ENCODE data around the gene RASSF4. TPM values are rescaled to one million over a fixed set of nuclear protein-coding genes. Genes with fewer than 3 reads are reported as not detected.

RASSF4 gene
- total RNA-seq, 1 donor from 2014 or later, result 21.2 TPM

- no peak for DNase-seq (ENCODE audit: low spot score, unreplicated experiment)
- no peak overlapping the region for H3K4me3 Mint-ChIP-seq (ENCODE audit: low read depth)
- peaks cover 14% of the 10 kb centered on the region for H3K36me3 Mint-ChIP-seq (ENCODE audit: insufficient read depth)
- H3K4me1 Mint-ChIP-seq (ENCODE audit: low read depth), result peaks cover 22% of the 10 kb centered on the region
- TF ChIP-seq, protein P1, sequence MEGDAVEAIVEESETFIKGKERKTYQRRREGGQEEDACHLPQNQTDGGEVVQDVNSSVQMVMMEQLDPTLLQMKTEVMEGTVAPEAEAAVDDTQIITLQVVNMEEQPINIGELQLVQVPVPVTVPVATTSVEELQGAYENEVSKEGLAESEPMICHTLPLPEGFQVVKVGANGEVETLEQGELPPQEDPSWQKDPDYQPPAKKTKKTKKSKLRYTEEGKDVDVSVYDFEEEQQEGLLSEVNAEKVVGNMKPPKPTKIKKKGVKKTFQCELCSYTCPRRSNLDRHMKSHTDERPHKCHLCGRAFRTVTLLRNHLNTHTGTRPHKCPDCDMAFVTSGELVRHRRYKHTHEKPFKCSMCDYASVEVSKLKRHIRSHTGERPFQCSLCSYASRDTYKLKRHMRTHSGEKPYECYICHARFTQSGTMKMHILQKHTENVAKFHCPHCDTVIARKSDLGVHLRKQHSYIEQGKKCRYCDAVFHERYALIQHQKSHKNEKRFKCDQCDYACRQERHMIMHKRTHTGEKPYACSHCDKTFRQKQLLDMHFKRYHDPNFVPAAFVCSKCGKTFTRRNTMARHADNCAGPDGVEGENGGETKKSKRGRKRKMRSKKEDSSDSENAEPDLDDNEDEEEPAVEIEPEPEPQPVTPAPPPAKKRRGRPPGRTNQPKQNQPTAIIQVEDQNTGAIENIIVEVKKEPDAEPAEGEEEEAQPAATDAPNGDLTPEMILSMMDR (IDR thresholded peaks at IDR 0.05; ENCODE audit: unreplicated experiment), result no peak
- H3K27me3 Mint-ChIP-seq, result no peaks in the 10 kb centered on the region
- no peak overlapping the region for H3K27ac Mint-ChIP-seq
- H3K9me3 Mint-ChIP-seq (ENCODE audit: low read depth), result peaks cover 3% of the 10 kb centered on the region
Observed at GRCh38 chr10:44954042-44954441, 5.6 kb upstream of the RASSF4 start.

DNA sequence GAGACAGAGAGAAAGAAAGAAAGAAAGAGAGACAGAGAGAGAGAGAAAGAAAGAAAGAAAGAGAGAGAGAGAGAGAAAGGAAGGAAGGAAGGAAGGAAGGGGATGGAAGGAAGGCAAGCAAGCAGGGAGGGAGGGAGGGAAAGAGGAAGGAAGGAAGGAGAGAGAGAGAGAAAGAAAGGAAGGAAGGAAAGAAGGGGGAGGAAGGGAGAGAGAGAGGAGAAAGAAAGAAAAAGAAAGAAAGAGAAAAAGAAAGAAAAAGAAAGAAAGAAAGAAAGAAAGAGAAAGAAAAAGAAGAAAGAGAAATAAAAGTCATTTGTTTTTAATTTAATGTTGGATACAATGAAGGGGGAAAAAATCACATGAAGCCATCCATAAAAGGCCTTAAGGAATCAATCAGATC, 4.6 kb upstream of the RASSF4 start:
- no peak overlapping the region for H3K27ac Mint-ChIP-seq
- H3K9me3 Mint-ChIP-seq (ENCODE audit: low read depth), result peaks cover 3% of the 10 kb centered on the region
- DNase-seq (ENCODE audit: low spot score, unreplicated experiment), result no peak
- TF ChIP-seq, protein P1 (IDR thresholded peaks at IDR 0.05; ENCODE audit: unreplicated experiment), result no peak
- peaks cover 14% of the 10 kb centered on the region for H3K36me3 Mint-ChIP-seq (ENCODE audit: insufficient read depth)
- H3K27me3 Mint-ChIP-seq, result no peaks in the 10 kb centered on the region
- peaks cover 22% of the 10 kb centered on the region for H3K4me1 Mint-ChIP-seq (ENCODE audit: low read depth)
- H3K4me3 Mint-ChIP-seq (ENCODE audit: low read depth), result no peak overlapping the region

DNA sequence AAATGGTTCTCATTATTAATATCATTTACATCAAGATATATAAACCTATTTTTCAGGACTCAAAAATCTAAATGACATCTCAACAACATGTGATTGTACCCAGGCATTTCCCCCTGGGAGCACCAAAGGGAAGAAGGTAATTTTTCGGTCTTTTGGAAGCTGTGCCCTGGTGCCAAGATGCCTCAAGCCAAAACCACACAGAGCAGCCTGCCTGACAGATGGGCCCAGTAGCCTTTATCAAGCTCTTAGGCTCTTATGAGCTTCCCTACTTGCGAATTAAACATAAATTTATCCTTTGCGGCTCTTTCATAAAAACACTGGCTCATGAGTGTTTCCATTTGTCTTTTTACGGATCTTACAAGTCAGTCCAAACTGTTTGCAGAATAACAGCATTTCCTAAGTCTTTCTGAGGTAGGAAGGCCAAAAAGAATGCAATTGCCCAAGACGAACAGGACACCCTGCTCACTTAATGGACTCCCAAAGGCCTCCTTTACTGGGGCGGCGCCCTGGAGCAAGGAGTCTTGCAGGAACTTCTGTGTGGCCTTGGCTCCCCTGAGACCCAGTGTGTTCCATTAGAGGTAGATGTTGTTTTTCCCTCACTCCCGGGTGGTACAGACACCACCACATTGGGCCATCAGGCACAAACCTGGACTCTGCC, 4.1 kb upstream of the RASSF4 start:
- Mint-ChIP-seq H3K4me1 (ENCODE audit: low read depth) (peaks cover 26% of the 10 kb centered on the region), H3K9me3 (ENCODE audit: low read depth) (peaks cover 3% of the 10 kb centered on the region), H3K4me3 (ENCODE audit: low read depth) (no peak overlapping the region), H3K27me3 (no peaks in the 10 kb centered on the region), H3K36me3 (ENCODE audit: insufficient read depth) (peaks cover 14% of the 10 kb centered on the region), H3K27ac (no peak overlapping the region)
- TF ChIP-seq, protein P1 (IDR thresholded peaks at IDR 0.05; ENCODE audit: unreplicated experiment), result no peak
- DNase-seq (ENCODE audit: low spot score, unreplicated experiment), result no peak

DNA sequence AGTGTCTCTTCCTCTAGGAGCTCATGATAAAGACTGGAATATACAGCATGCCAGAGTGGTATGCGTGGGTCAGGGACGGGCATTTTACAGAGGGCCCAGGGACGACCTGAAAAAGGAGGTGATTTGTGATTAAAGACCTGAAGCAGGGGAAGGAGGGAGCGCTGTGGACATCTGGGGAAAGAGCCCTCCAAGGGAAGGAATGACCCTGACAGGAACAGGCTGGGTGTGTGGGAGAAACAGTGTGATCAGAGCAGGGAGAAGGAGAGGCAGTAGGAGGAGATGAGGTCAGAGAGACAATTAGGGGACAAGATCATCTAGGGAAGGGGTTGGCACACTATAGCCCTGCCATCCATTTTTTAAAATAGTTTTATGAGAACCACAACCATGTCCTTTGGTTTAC, 3.4 kb upstream of the RASSF4 start:
- TF ChIP-seq, protein P1 (IDR thresholded peaks at IDR 0.05; ENCODE audit: unreplicated experiment), result no peak
- no peaks in the 10 kb centered on the region for H3K27me3 Mint-ChIP-seq
- DNase-seq (ENCODE audit: low spot score, unreplicated experiment), result no peak
- no peak overlapping the region for H3K4me3 Mint-ChIP-seq (ENCODE audit: low read depth)
- H3K4me1 Mint-ChIP-seq (ENCODE audit: low read depth), result peaks cover 33% of the 10 kb centered on the region
- H3K36me3 Mint-ChIP-seq (ENCODE audit: insufficient read depth), result peaks cover 14% of the 10 kb centered on the region
- H3K9me3 Mint-ChIP-seq (ENCODE audit: low read depth), result peaks cover 3% of the 10 kb centered on the region
- peak overlapping the region; percentile 2 for H3K27ac Mint-ChIP-seq

- Mint-ChIP-seq H3K4me3 (ENCODE audit: low read depth) (no peak overlapping the region), H3K27me3 (no peaks in the 10 kb centered on the region), H3K4me1 (ENCODE audit: low read depth) (peaks cover 36% of the 10 kb centered on the region), H3K9me3 (ENCODE audit: low read depth) (peaks cover 3% of the 10 kb centered on the region), H3K27ac (no peak overlapping the region), H3K36me3 (ENCODE audit: insufficient read depth) (peaks cover 14% of the 10 kb centered on the region)
- no peak for DNase-seq (ENCODE audit: low spot score, unreplicated experiment)
- TF ChIP-seq, protein P1 (IDR thresholded peaks at IDR 0.05; ENCODE audit: unreplicated experiment), result no peak
Observed at GRCh38 chr10:44956717-44957706, 2.6 kb upstream of the RASSF4 start.
